HG02884 (cell line): ENCODE results near the gene SLC30A3.

ENCODE experiments used
- ATAC-seq: cut with Tn5 transposase; IDR thresholded peaks from one replicate; pipeline ENCODE4 v1.9.1; 2021; ENCODE audit warnings: mild to moderate bottlenecking, moderate library complexity; ENCODE audit not compliant: unreplicated experiment

The SLC30A3 gene

DNA sequence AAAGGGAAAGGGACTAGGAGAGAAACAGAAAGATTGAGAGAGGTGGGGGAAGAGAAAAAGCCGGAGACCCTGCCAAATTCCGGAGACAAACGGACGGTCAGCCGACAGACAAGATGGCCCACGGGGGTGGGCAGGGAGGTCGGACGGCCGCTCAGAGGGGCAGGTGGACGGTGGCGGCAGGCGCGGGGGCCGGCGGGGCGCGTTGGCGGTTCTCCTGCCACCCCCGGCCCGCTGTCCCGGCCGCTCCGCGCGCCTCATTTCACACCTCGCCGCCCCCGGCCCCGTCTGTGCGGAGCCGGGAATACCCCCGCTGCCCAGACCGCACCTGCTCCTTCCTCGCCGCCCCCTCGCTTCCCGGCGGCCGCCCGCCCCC lies 935 bp downstream of the SLC30A3 start:
- no peak for ATAC-seq

DNA sequence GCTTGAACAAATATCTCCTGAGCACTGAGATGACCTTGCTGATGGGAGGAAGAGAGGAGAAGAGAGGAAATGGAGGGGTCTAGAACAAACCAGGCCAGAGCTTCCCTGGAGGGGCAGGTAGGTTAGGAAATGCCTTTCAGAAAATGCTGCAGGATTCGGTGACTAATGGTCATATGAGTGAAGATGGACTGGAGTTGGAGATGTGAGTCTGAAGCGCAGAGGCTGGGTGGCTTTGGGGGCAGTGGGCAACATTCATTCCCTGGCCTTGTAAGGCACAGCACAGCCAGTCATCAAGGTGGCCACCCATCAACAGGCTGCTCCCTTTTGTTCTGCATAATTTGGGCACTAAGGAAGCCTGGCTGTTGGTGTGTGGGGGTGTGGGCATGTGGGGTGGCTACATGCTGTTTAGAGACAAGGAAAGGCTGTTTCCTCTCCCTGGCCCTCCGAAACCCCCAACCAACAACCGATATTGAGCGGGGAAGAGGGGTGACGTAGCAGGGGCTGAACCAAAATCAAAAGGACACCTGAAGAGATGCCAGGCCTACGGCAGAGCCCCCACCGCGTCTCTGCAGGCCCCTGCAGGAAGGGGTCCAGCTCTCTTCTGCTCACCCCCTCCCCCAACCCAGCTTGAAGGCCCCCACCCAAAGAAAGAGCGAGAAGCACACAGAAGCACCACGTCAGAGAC lies 1.5 kb downstream of the SLC30A3 start:
- no peak for ATAC-seq

DNA sequence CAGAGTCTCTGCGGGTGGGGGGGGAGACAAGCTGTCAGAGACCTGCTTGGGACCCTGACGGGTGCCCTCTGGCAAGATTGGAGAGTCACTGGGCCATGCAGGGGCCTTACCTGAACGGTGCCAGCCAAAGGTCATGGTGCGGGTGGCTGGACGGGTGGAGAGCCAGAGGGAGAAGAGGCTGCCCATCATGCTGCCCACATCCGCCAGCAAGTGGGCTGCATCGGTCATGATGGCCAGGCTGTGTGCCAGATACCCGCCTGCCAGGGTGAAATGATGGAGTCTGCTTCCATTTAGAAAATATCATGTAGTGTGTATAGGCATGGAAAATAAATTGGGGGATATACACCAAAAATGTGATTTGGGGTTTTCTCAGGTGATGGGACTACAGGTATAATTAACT lies 4.8 kb downstream of the SLC30A3 start:
- no peak for ATAC-seq

DNA sequence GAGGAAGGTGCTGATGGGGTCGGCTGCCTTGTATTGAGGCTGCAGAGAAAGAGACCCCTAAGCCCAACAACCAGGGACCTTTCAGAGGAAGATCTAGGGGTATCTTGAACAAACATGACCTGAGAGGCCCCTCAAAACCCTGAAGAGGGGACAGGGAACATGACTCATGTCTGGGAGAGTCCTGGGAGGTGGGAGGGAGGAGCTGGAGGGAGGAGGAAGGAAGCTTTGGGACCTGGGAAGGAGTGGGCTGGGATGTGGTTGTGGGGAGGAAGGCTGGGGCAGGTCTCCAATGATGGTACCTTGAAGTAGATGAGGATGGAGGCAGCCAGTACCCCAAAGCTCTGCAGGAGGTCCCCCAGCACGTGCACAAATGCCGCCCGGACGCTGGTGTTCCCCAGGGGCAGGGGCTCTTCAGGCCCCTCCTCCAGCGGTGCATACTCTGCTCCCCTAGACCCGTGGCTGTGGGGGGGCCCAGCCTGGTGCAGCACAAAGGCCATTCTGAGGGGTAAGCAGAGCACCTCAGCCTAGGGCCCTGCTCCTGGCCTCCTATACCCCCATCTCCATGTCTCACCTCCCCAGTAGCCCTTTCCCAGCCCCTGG lies 5.9 kb downstream of the SLC30A3 start:
- no peak for ATAC-seq

DNA sequence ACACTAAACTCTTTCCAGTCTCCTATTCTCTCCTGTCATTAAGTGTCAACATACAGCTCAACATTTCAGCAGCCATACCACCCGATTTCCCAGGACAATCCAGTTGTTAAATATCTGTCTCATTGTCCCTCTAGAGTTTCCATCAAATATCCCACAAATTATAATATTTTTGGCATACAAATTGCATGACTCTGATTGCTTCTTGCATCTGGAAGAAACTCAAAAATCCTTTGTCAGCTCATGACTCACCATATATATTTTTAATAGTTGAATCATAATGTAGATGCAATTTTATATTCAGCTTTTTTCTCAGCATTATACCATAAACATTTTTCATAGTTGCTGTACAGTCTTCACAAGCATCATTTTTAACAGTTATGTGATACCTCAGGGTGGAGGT lies 7.2 kb downstream of the SLC30A3 start:
- ATAC-seq: no peak

DNA sequence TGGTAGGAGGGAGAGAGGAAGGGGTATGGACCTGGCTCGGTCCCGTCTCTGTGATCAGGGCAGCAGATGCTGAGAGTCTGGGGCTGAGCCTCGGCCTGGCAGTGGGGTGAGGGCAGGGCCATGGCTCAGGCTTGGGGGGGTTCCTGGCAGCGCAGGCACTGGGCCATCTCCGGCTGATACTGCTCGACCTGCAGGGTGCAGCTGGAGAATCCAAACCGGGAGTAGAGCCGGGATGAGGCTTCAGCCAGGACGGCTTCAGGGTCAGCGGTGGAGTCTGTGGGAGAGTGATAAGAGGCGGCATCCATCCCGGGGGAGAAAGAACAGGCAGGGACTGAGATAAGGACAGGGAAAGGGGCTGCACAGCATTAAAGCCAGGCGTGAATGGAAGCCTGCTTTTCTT lies 7.7 kb downstream of the SLC30A3 start:
- no peak for ATAC-seq

DNA sequence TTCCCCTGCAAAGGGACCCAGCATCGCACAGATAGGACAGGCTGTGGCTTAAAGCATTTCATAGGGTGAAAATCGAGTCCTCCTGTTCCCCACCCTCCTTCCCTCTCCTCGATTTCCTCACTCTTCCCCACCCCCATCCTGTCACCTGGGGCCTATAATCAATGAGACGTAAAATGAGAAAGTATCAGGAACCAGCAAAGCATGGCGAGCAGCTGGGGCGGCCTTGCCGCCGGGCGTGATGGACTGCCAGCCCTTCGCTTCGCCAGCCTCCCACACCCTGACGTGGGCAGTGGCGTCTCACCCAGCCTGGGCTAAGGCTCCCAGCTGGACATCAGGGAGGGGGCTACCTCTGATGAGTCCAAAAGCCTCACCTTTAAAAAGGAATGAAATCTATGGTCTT lies 11.1 kb downstream of the SLC30A3 start:
- ATAC-seq: no peak

DNA sequence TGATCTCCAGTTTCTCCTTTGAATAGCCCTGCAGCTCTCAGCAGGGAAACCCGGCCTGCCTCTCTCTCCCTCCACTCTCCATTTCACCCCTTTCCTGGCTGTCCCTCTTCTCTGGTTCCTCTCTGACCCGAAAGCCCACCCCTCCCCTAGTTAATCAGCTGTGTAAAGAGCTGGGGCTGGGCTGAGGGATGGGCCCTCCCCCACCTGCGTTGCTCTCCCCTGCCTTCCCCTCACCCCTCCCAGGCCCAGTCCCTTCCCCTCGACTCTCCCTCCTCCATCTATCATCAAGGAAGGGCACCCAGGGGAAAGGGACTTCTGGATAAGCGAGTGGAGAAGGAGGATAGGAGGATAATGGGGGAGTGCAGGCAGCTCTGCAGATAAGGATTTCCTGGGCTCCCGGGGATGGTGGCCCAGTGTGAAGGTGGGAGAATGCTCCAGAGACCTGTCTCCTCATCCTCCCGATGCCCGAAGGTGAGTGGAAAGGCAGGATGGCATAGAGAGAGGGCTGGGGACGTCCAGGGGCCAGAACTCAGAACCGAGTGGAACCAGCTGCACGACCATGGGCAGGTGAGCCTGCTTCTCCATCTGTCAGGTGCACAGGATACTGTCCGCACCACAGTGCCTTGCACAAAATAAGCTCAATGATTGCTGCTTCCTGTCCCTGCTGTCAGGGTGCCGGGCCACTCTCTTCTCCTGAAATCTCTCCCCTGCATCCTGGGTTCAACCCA lies 12.0 kb downstream of the SLC30A3 start:
- no peak for ATAC-seq

DNA sequence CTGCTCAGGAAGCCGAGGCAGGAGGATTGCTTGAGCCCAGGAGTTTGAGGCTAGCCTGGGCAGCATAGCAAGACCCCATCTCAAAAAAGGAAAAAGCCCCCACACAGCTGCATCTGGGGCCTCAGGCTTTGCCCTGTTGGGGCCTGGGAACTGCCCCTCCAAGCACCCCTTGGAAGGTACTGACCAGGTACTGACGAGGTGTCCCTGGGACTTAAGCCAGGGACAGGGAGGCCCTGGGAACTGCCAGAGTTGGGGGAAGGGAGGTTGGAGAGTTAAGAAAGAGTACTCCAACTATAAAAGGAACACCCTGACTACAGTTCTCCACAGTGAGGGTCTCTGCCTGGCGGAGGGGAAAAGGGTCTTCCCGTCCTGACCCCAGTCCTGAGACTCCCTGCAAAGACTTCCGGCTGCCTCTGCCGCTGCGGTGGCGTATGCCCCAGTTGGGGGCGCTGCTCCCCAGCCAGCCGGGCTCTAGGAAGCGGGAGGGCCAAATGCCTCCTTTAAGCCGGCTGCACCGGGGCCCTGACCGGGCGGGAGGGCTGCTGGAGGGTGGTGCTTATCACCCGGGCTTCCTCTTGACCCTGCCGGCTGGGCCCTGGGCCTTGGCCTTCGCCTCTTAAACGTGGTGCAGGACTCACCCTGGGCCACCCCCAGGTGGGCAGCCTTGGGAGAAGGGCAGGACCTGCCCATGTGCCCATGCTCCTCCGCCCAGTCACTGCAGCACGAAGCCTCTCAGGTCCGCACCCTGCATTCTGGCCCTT lies 12.8 kb downstream of the SLC30A3 start:
- no peak for ATAC-seq

DNA sequence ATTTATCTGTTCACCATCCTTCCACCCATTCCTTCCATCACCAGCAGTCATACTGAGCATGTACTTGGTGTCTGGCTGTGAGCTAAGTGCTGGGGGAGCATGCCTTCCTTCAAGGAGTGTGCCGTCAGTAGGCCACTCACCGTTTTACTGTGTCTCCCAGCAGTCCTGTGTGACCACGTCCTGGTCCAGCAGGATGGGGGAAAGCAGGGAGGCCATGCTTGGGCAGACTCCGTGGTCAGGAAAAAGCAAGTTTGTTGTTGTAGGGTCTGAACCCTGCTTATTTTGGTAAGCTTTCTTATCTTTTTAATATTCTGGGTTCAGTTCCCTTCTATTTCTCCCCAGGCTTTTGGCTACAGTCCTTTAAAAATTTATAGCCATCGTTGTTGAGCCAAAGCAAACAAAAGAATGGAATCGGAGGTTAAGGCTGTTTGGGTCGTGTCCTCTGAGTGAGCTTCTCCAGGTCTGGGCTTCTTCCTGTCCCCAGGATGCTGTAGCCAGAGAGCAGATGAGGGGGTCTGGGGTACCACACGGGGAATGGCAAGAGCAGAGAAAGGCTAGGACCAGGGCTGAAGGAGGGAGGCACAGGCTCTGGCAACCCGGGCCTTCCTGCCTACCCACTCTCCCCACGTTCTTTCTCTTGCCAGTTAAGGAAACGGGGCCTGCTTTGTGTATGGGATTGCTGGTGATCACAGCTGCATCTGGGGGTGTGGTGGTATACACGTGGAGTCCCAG lies 13.5 kb downstream of the SLC30A3 start:
- no peak for ATAC-seq

DNA sequence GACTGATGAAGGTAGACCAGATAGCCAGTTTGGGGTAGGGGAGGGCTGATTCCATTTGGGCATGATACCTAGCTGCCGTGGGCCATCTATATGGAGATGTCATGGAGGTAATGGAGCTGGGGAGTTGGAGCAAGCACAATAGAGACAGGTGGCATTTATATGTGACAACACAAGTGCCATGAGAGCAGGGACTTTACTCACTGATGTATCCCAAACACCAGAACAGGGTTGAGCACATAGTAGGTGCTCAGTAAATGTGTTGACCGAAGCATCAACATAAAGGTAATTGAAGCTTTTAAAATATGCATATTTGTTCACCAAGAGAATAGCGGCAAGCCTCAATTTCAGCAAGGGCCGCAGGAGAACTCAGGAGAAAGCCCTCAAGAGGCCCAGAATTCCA lies 15.0 kb downstream of the SLC30A3 start:
- ATAC-seq: no peak

DNA sequence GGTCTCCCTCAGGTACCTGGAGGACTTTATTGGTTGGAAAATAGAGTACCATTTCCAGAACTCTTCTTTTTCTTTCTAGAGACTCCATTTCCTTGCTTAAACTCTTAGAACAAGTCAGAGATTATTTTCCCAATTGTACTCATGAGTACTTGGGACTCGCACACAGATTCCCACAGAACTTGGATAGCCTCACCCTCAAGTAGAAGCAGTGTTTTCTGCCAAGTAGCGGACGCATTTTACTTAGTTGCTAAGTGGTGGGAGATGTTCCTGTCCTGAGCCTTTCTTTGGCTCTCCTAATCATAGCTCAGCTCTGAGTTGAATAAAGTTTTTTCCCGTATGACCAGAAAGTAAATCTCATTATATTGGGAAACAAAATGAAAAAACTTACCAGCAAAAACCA lies 17.2 kb downstream of the SLC30A3 start:
- no peak for ATAC-seq

DNA sequence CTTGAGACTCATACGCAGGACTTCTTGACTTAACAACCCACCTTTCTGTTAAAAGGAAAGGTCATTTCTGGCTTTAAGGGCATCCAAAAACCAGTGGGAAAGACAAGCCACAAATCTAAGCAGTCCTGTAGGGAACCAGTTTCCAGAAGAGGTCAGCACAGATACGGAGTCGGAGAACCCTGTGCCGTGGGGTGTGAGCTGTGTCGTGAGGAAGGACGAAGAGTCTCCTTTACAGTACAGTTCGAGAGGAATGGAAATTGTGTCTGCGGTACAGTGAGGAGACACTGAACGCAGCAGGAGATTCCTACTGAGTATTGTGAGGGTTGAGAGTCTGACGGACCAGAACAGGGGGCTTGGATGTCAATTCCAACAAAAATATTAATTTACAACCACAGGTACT lies 17.7 kb downstream of the SLC30A3 start:
- no peak for ATAC-seq

DNA sequence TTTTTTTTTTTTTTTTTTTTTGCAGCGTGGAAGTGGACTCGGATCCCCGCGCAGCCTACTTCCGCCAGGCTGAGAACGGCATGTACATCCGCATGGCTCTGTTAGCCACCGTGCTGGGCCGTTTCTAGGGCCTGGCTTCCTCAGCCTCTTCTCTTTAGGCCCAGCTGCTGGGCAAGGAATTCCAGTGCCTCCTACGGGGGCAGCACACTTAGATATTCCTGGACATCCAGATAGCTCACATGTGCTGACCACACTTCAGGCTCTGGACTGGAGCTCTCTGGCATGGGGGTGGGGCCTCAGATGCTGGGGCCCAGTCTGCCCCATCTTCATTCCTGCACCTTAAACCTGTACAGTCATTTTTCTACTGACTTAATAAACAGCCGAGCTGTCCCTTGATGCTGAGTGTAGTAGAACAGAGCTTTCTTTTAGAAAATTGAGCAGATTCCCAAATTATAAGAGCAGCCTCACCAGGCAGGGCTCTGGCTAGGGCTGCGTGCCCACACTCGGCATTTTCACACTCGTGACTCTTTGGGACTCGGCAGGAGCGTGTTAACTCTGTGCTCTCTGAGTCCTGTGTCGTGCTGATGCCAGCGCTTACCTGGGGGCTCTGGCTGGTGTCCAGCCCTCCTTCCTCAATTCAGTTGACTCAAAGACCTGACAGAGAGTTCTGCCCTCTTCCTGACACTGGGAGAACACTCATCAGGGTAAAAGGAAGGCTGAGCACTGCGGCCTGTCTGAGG lies 19.3 kb downstream of the SLC30A3 start:
- ATAC-seq: no peak

DNA sequence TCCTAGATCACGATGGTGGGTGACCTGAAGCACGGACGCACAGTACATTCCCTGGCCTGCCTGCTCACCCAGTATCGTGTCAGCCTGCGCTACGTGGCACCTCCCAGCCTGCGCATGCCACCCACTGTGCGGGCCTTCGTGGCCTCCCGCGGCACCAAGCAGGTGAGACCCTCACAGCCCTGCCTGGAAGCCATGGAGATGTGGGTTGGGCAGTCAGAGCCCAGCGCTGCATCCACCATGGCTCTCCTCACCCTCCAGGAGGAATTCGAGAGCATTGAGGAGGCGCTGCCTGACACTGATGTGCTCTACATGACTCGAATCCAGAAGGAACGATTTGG lies 20.3 kb downstream of the SLC30A3 start:
- no peak for ATAC-seq

DNA sequence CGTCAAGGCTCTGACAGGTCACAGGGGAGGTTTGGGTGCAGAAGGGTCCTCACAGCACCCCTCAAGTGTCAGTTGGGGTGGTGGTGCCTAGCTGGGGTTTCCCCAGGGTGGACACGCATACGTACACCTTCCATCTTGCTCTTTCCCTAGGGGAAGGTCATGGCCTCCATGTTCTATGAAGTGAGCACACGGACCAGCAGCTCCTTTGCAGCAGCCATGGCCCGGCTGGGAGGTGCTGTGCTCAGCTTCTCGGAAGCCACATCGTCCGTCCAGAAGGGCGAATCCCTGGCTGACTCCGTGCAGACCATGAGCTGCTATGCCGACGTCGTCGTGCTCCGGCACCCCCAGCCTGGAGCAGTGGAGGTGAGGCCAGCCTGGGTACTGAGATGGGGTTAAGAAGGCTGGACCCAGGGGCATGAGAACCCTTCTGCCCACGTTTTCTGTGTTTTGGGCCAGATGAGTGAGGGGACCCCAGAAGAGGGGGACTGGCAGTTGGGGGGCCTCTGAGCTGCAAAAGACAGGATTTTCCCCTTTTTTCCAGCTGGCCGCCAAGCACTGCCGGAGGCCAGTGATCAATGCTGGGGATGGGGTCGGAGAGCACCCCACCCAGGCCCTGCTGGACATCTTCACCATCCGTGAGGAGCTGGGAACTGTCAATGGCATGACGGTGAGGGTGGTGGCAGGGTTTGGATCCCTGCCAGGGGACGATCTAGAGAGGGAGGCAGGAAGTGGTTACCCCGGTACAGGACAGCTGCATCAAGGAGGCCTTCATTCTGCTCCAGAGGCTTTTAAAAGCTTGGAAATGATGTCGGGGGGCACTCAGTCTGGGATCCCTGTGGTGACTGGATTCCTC lies 20.9 kb downstream of the SLC30A3 start:
- no peak for ATAC-seq

DNA sequence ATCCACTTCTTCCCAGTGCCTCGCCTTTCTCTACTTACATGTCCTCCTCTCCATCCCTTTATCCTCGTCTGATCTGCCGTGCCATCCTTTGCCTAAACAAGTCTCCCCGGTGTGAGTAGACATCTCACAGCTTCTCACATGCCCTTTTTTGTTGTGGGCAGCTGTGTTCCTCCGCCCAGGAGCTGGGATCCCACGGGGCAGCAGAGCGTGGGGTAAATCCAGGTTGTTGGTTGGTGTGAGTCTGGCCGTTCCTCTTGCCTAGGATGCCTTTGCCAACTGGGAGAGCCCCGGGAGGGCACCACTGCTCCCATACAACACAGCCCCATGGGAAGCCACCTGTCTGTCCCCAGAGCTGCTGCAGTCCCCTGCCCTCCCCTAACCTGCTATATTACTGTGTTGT lies 22.4 kb downstream of the SLC30A3 start:
- ATAC-seq: no peak

DNA sequence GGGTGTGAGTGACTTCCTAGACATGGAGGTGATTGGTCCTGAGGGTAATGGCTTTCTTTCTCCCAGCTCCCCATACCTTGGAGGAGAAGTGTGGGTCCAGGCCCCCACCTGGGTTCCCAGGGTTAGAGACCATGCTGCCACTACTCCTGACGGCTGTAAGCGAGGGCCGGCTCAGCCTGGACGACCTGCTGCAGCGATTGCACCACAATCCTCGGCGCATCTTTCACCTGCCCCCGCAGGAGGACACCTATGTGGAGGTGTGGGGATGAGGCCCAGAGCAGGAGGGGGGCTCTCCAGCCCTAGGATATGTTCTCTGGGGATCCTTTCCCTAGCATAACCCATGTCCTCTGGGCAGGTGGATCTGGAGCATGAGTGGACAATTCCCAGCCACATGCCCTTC lies 23.9 kb downstream of the SLC30A3 start:
- no peak for ATAC-seq

DNA sequence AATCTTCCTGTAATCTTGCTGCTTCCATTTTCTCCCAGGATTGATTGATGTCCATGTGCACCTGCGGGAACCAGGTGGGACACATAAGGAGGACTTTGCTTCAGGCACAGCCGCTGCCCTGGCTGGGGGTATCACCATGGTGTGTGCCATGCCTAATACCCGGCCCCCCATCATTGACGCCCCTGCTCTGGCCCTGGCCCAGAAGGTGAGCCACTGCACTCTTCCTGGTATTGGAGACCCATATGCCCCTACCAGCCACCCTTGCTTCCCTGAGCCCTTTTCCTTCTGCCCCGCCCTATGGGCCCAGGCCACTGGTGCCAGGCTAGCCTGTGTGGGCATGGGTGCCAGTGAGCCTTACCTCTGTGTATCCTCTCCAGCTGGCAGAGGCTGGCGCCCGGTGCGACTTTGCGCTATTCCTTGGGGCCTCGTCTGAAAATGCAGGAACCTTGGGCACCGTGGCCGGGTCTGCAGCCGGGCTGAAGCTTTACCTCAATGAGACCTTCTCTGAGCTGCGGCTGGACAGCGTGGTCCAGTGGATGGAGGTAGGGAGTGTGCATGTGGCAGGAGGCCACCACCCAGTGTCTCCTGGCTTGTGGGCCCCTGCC lies 25.4 kb downstream of the SLC30A3 start:
- no peak for ATAC-seq
